ENCODE data around the gene LMNB1. TPM values are rescaled to one million over a fixed set of nuclear protein-coding genes. Genes with fewer than 3 reads are reported as not detected.
"Not testable (repeated sequence)": the region's sequence is repeated elsewhere in the genome, so short reads cannot be mapped to it uniquely, and the experiment has no call there.

Gene LMNB1
- total and polyA plus RNA-seq, 2 donors: 27.2 to 120 TPM

- no peak for DNase-seq (ENCODE audit: low read depth in 6 of 9, low spot score in 9 of 9)
- Histone ChIP-seq H3K4me3 (ENCODE audit: low read length in 2 of 2) (no peak overlapping the region), H3K27ac (ENCODE audit: low read depth in 1 of 2, low read length in 1 of 2) (no peak overlapping the region), H3K9me3 (ENCODE audit: control insufficient read depth in 2 of 2, insufficient read depth in 1 of 2, low read length in 1 of 2) (no peaks in the 10 kb centered on the region), H3K4me1 (ENCODE audit: control insufficient read depth in 2 of 2, insufficient read depth in 2 of 2, low read length in 2 of 2) (peaks cover 0 to 14% of the 10 kb centered on the region in 2 donors), H3K27me3 (ENCODE audit: control insufficient read depth in 2 of 2, insufficient read depth in 1 of 2, low read length in 1 of 2) (no peaks in the 10 kb centered on the region), H3K36me3 (ENCODE audit: control insufficient read depth in 2 of 2, insufficient read depth in 2 of 2, low read length in 1 of 2) (no peaks in the 10 kb centered on the region)
These were observed 30.6 kb upstream of the LMNB1 start for GRCh38 chr5:126746290-126746689.

- 96% methylated on average over 3 of the region's 5 CpGs for WGBS
- Histone ChIP-seq H3K27me3 (ENCODE audit: control insufficient read depth in 2 of 2, insufficient read depth in 1 of 2, low read length in 1 of 2) (no peaks in the 10 kb centered on the region), H3K9me3 (ENCODE audit: control insufficient read depth in 2 of 2, insufficient read depth in 1 of 2, low read length in 1 of 2) (no peaks in the 10 kb centered on the region), H3K4me3 (ENCODE audit: low read length in 2 of 2) (no peak overlapping the region), H3K4me1 (ENCODE audit: control insufficient read depth in 2 of 2, insufficient read depth in 2 of 2, low read length in 2 of 2) (peaks cover 0 to 10% of the 10 kb centered on the region in 2 donors), H3K27ac (ENCODE audit: low read depth in 1 of 2, low read length in 1 of 2) (no peak overlapping the region), H3K36me3 (ENCODE audit: control insufficient read depth in 2 of 2, insufficient read depth in 2 of 2, low read length in 1 of 2) (no peaks in the 10 kb centered on the region)
- DNase-seq (ENCODE audit: low read depth in 6 of 9, low spot score in 9 of 9): no peak
These were observed 24.7 kb upstream of the LMNB1 start for GRCh38 chr5:126752081-126752785.

- DNase-seq (ENCODE audit: low read depth in 6 of 9, low spot score in 9 of 9): no peak
- H3K36me3 ChIP-seq (ENCODE audit: control insufficient read depth in 2 of 2, insufficient read depth in 2 of 2, low read length in 1 of 2): no peaks in the 10 kb centered on the region
- no peaks in the 10 kb centered on the region for H3K9me3 ChIP-seq (ENCODE audit: control insufficient read depth in 2 of 2, insufficient read depth in 1 of 2, low read length in 1 of 2)
- no peaks in the 10 kb centered on the region for H3K27me3 ChIP-seq (ENCODE audit: control insufficient read depth in 2 of 2, insufficient read depth in 1 of 2, low read length in 1 of 2)
- 95% methylated on average over 4 of the region's 4 CpGs for whole genome bisulfite sequencing
- H3K4me1 ChIP-seq (ENCODE audit: control insufficient read depth in 2 of 2, insufficient read depth in 2 of 2, low read length in 2 of 2): peaks cover 0 to 6% of the 10 kb centered on the region in 2 donors
- no peak overlapping the region for H3K27ac ChIP-seq (ENCODE audit: low read depth in 1 of 2, low read length in 1 of 2)
- H3K4me3 ChIP-seq (ENCODE audit: low read length in 2 of 2): no peak overlapping the region
These were observed 23.7 kb upstream of the LMNB1 start for GRCh38 chr5:126753227-126753626.

GRCh38 chr5:126754609-126755008, 22.3 kb upstream of the LMNB1 start:
- Histone ChIP-seq H3K4me1 (ENCODE audit: control insufficient read depth in 2 of 2, insufficient read depth in 2 of 2, low read length in 2 of 2) (peaks cover 0 to 10% of the 10 kb centered on the region in 2 donors), H3K9me3 (ENCODE audit: control insufficient read depth in 2 of 2, insufficient read depth in 1 of 2, low read length in 1 of 2) (no peaks in the 10 kb centered on the region), H3K36me3 (ENCODE audit: control insufficient read depth in 2 of 2, insufficient read depth in 2 of 2, low read length in 1 of 2) (no peaks in the 10 kb centered on the region), H3K27ac (ENCODE audit: low read depth in 1 of 2, low read length in 1 of 2) (no peak overlapping the region), H3K27me3 (ENCODE audit: control insufficient read depth in 2 of 2, insufficient read depth in 1 of 2, low read length in 1 of 2) (no peaks in the 10 kb centered on the region), H3K4me3 (ENCODE audit: low read length in 2 of 2) (no peak overlapping the region)
- no peak for DNase-seq (ENCODE audit: low read depth in 6 of 9, low spot score in 9 of 9)
- 93% methylated on average over 4 of the region's 4 CpGs for WGBS

- no peaks in the 10 kb centered on the region for H3K9me3 ChIP-seq (ENCODE audit: control insufficient read depth in 2 of 2, insufficient read depth in 1 of 2, low read length in 1 of 2)
- no peaks in the 10 kb centered on the region for H3K27me3 ChIP-seq (ENCODE audit: control insufficient read depth in 2 of 2, insufficient read depth in 1 of 2, low read length in 1 of 2)
- H3K4me1 ChIP-seq (ENCODE audit: control insufficient read depth in 2 of 2, insufficient read depth in 2 of 2, low read length in 2 of 2): peaks cover 0 to 10% of the 10 kb centered on the region in 2 donors
- 69% methylated on average over 4 of the region's 4 CpGs for WGBS
- no peak overlapping the region for H3K27ac ChIP-seq (ENCODE audit: low read depth in 1 of 2, low read length in 1 of 2)
- no peaks in the 10 kb centered on the region for H3K36me3 ChIP-seq (ENCODE audit: control insufficient read depth in 2 of 2, insufficient read depth in 2 of 2, low read length in 1 of 2)
- DNase-seq (ENCODE audit: low read depth in 6 of 9, low spot score in 9 of 9): no peak
- H3K4me3 ChIP-seq (ENCODE audit: low read length in 2 of 2): no peak overlapping the region
These were observed 21.3 kb upstream of the LMNB1 start for GRCh38 chr5:126755593-126755992.

GRCh38 chr5:126757713-126758357, 19.1 kb upstream of the LMNB1 start:
- Histone ChIP-seq H3K27ac (ENCODE audit: low read depth in 1 of 2, low read length in 1 of 2) (no peak overlapping the region), H3K9me3 (ENCODE audit: control insufficient read depth in 2 of 2, insufficient read depth in 1 of 2, low read length in 1 of 2) (no peaks in the 10 kb centered on the region), H3K4me3 (ENCODE audit: low read length in 2 of 2) (no peak overlapping the region), H3K27me3 (ENCODE audit: control insufficient read depth in 2 of 2, insufficient read depth in 1 of 2, low read length in 1 of 2) (no peaks in the 10 kb centered on the region), H3K4me1 (ENCODE audit: control insufficient read depth in 2 of 2, insufficient read depth in 2 of 2, low read length in 2 of 2) (peaks cover 0 to 10% of the 10 kb centered on the region in 2 donors), H3K36me3 (ENCODE audit: control insufficient read depth in 2 of 2, insufficient read depth in 2 of 2, low read length in 1 of 2) (no peaks in the 10 kb centered on the region)
- DNase-seq (ENCODE audit: low read depth in 6 of 9, low spot score in 9 of 9): no peak
- 97% methylated on average over 2 of the region's 2 CpGs for WGBS

- 98% methylated on average over 5 of the region's 5 CpGs for WGBS
- Histone ChIP-seq H3K36me3 (ENCODE audit: control insufficient read depth in 2 of 2, insufficient read depth in 2 of 2, low read length in 1 of 2) (no peaks in the 10 kb centered on the region), H3K27ac (ENCODE audit: low read depth in 1 of 2, low read length in 1 of 2) (no peak overlapping the region), H3K4me1 (ENCODE audit: control insufficient read depth in 2 of 2, insufficient read depth in 2 of 2, low read length in 2 of 2) (peaks cover 0 to 9% of the 10 kb centered on the region in 2 donors), H3K9me3 (ENCODE audit: control insufficient read depth in 2 of 2, insufficient read depth in 1 of 2, low read length in 1 of 2) (no peaks in the 10 kb centered on the region), H3K4me3 (ENCODE audit: low read length in 2 of 2) (no peak overlapping the region), H3K27me3 (ENCODE audit: control insufficient read depth in 2 of 2, insufficient read depth in 1 of 2, low read length in 1 of 2) (no peaks in the 10 kb centered on the region)
- DNase-seq (ENCODE audit: low read depth in 6 of 9, low spot score in 9 of 9): no peak
These were observed 13.6 kb upstream of the LMNB1 start for GRCh38 chr5:126763371-126763770.

GRCh38 chr5:126769703-126770102, 7.2 kb upstream of the LMNB1 start:
- Histone ChIP-seq H3K27ac (ENCODE audit: low read depth in 1 of 2, low read length in 1 of 2) (no peak overlapping the region), H3K27me3 (ENCODE audit: control insufficient read depth in 2 of 2, insufficient read depth in 1 of 2, low read length in 1 of 2) (no peaks in the 10 kb centered on the region), H3K4me1 (ENCODE audit: control insufficient read depth in 2 of 2, insufficient read depth in 2 of 2, low read length in 2 of 2) (no peaks in the 10 kb centered on the region), H3K9me3 (ENCODE audit: control insufficient read depth in 2 of 2, insufficient read depth in 1 of 2, low read length in 1 of 2) (no peaks in the 10 kb centered on the region), H3K4me3 (ENCODE audit: low read length in 2 of 2) (no peak overlapping the region), H3K36me3 (ENCODE audit: control insufficient read depth in 2 of 2, insufficient read depth in 2 of 2, low read length in 1 of 2) (no peaks in the 10 kb centered on the region)
- DNase-seq (ENCODE audit: low read depth in 6 of 9, low spot score in 9 of 9): no peak
- 96% methylated on average over 1 of the region's 1 CpG for whole genome bisulfite sequencing

- H3K36me3 ChIP-seq (ENCODE audit: control insufficient read depth in 2 of 2, insufficient read depth in 2 of 2, low read length in 1 of 2); H3K4me1 ChIP-seq (ENCODE audit: control insufficient read depth in 2 of 2, insufficient read depth in 2 of 2, low read length in 2 of 2); H3K9me3 ChIP-seq (ENCODE audit: control insufficient read depth in 2 of 2, insufficient read depth in 1 of 2, low read length in 1 of 2); H3K4me3 ChIP-seq (ENCODE audit: low read length in 2 of 2); DNase-seq (ENCODE audit: low read depth in 6 of 9, low spot score in 9 of 9); H3K27ac ChIP-seq (ENCODE audit: low read depth in 1 of 2, low read length in 1 of 2); H3K27me3 ChIP-seq (ENCODE audit: control insufficient read depth in 2 of 2, insufficient read depth in 1 of 2, low read length in 1 of 2): not testable (repeated sequence)
- 97% methylated on average over 13 of the region's 13 CpGs for WGBS
These were observed 3.4 kb upstream of the LMNB1 start for GRCh38 chr5:126773536-126773935.
